HL-60/S4 (cell line): Measurements from ENCODE around the gene NRAS.

Experiments
- in situ Hi-C: fragments of 300-500 bp; cut with MboI; formaldehyde crosslinking; loops from 2 replicates; pipeline ENCODE4 v1.14.3; 2022; ENCODE audit warnings: low sequenced_read_pairs

Gene NRAS

DNA sequence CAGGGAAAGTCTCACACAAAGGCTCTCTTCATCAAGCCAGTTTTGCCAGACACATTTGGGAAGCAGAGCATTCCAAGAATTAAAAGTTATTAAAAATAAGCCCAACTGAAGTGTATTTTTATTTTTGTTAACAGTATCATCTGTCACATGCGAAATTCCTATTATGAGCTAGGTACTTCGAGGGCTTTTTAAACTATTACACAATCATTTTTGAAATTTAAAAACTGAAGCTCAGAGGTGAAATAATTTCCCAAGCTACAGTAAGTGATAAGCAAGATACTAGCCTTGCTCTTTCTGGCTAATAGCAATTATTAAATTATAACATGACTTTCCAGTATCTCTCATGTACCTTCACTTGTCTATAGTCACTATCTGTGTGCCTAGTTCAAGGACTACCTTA is 12.0 kb upstream of the NRAS start:
- in situ Hi-C loops: no loop called here

DNA sequence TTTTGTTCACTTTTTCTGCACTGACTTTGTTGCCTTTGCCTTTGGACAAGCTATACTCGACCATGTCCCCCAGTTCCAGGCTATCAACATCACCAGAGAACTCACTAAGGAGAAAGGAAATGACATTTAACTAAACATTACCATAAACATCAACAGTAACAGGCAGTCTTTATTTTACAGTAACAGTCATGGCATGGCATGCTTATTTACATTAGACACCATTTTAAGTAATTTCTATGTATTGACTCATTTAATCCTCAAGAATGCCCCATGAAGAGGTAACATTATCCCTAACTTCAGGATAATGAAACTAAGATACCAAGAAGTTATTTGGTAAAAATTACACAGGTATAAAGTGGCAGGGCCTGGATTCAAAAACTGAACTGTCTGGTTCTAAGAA is 8.7 kb upstream of the NRAS start:
- in situ Hi-C loops: no loop called here

DNA sequence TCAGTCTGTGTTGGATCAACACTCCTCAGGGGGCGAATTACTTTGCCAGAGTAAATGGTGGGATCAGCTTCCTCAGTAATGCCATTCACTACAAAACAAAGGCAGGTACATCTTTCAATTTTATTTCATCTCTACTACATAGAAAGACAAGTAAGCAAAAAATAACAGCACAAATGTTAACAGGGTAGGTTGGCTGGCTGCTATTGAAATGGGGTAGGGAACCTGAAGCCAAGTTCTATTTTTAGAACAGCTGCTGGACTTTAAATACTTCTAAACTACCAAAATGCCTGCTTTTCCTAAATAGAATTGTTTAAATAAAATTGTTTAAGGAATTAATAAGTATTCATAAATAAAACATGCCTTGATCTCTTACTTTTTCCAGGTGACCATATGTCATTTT is 7.3 kb upstream of the NRAS start:
- in situ Hi-C loops: no loop called here

DNA sequence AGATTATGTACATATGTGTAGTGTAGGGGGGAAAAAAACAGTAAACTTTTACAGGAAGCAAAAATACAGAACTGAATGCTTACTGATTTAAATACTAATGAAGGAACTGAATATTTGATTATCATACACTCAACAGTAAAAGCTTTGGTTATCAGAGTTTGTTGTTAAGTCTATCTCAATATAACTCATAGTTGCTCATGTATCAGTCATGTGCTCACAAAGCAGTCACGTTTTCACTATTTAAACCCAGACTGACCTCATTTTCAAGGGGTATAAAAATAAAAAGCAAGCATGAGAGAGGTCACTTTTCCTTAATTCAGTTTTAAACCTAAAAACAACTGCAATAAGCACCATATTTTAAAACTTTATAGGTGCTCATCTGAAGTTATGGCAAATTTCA is 6.9 kb upstream of the NRAS start:
- in situ Hi-C loops: no loop called here

DNA sequence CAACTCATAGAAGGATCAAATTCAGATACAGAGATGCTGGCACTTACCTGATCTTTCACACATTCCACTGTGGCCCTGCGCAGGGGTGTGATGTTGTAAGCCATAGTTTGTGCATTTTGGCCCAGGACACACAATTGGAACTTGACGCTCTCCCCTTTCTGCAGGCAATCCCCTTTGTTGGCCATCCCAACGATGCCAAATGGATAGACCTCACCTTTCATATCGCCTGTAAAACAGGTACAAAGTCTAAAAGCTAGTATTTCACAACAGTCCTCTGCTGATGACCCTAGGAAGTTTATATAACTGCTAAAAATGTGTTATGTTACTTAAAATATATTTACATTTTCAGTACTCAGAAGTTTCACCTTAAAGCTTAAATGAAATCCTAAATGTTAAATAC is 3.9 kb upstream of the NRAS start:
- in situ Hi-C loops: no loop called here

DNA sequence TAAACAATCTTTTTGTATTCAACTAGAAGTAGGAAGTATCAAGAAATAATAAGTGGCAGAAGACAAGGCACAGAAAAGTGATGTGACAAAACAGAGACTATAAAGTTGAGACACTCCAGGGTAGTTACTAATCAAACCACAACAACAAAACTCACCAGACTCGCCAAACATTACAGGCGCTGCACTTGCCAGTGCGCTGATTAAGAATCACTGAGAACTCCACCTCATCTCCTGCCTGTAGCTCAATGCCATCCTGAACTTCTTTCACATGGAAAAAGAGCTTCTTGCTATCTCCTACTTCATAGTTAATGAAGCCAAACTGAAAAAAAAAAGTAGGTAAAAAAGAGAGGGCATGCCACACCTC is 2.8 kb upstream of the NRAS start:
- in situ Hi-C loops: no loop called here

DNA sequence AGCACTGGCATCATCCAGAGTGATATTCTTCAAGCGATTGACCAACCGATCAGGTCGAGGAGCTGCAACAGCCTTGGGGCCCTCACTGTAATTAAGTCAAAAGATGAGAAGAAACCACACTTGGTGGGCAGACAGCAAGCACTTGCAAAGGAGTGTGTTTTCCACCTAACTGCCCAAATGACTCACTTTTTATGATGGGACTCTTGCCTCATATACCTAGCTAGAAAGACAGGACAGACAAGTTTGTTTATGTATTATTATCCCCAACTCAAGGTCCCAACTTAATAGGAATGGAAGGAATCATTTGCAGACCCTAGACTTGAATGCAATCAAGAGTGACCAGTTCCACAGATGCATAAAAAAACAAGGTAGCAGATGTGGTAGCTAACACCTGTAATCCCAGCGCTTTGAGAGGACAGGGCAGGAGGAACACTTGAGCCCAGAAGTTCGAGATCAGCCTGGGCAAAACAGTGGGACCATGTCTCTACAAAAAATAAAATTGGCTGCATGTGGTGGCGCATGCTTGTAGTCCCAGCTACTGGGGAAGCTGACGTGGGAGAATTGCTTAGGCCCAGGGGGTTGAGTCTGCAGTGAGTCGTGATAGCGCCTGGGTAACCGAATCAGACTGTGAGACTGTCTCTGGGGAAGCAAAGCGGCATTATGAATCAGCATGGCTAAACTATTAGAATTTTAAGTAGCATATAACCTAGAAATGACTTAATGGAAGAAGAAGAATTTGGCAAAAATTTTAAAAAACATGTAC is 2.3 kb upstream of the NRAS start:
- in situ Hi-C loops: no loop called here

DNA sequence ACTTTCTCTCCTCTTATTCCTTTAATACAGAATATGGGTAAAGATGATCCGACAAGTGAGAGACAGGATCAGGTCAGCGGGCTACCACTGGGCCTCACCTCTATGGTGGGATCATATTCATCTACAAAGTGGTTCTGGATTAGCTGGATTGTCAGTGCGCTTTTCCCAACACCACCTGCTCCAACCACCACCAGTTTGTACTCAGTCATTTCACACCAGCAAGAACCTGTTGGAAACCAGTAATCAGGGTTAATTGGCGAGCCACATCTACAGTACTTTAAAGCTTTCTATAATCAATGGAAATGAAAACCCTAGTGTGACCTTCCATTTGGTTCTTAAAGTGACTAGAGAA is 643 bp downstream of the NRAS start:
- in situ Hi-C loops: no loop called here

DNA sequence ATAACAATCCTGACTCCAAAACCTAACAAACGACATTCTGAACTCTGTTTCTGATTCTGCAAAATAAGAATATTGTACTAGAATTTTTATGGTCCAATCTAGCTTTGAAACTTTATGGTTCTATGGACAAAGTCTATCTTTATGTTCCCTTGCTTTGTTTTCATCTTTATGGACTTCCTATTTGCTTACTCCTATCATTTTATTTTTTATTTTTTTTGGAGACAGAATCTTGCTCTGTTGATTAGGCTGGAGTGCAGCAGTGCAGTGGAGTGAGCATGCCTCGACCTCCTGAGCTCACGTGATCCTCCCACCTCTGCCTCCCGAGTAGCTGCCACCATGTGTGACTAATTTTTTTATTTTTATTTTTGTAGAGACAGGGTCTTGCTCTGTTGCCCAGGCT is 3.6 kb downstream of the NRAS start:
- in situ Hi-C loops: no loop called here

DNA sequence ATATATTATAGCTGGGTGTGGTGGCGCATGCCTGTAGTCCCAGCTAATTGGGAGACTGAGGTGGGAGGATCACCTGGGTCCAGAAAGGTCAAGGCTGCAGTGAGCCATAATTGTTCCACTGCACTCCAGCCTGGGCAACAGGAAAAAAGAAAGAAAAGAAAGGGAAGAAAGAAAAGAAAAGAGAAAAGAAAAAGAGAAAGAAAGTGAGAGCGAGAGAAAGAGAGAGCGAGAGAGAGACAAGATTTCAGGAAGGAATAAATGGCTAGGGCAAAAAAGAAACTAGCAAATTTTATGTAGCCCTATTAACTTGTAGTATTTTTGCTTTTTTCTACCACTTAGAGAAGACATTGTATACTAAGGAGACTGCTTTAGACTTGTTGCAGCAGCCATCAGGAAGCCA is 6.2 kb downstream of the NRAS start:
- in situ Hi-C loops: no loop called here

DNA sequence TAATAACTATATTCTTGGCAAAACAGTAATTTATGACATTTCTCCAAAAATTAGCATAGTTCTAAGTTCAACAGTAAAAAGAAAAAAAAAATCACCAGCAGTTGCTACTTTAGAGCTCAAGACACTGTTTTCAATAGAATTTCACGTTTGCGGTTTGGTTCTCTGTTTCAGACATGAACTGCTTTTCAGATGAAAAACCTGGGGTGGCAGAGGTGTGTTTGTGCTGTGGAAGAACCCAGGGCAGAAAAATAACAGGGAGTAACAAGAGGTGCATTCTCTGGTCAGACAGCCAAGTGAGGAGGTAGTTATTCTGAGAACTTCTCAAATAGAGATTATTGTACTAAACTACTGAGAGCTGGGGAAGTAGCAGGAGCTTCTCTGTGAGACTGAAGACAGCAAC is 9.0 kb downstream of the NRAS start:
- in situ Hi-C loops: no loop called here

DNA sequence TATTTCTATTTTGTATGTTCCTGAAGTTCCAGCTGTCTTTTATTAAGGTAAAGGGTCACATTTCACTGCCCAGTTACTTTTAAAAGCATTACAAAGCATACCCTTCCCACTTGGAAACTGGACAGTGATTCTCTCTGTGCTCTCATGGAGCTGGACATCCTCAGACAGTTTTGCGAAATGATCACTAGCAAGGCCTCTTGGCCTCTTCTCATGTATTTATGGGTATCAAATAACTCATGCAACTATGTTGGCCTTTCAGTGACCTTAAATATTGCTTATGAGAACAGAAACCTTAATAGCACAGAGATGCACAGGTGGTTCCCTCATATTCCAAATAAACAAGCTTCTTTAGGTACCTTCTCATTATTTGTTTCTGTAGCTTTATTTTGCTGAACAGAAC is 13.3 kb downstream of the NRAS start:
- in situ Hi-C loops: no loop called here

DNA sequence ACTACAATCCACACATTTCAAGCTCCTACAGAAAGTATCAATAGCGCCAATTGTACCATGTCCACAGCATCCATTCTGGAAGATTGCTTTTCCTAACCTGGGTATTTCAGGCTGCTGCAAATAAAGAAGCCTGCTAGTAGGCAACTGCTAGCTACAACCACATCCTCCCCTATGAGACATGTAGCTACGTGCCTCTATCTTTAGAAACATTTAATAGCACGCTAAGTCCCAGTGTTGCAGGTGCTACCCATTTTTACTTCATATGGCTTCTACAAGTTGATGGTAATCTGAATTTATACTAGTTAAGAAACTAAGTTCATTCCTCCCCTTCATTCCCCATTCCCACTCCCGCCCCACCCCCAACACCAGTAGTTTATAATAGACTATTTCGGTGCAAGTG is 13.8 kb downstream of the NRAS start:
- in situ Hi-C loops: no loop called here

DNA sequence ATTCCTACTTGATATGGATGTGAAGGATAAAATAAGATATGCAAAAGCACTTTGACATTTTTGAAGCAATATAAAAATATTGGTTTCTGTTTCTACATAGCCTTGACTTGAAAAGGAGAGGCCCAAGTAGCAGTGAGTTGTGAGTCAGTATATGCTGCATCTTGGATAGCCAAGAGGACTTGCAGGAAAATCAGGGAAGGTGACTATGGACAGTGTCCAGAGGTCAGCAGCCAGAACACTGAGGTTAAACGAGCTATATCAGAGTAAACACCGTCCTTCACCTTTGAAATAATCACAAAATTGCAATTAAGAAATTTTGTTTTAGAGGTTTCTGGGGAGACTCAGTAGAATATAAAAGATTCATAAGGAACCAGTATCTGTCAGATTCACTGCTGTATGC is 14.6 kb downstream of the NRAS start:
- in situ Hi-C loops: no loop called here

DNA sequence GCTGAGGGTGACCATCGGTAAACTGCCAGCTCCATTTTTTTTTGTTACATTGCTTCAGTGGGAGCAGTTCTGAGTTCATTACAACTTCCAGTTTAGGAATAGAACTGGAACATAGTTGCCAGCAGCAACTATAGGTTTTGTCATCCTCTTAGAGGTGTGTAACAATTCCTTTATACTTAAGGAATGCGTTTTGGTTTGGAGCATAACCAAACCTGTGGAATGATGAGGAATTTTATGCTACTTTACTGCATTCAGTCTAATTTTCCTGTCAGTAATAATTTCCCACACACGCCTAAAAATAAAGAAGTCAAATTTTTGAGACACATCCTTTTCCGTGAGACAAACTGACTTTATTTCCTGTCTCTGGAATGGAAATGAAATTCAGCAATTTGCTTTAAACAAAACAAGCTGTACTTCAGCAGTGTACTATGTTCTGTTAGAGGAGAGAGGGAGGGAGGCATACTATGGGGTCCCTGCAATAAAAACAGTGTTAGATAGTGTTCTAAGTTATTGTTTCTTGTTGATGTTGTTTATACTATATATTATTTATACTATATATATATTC is 16.5 kb downstream of the NRAS start:
- in situ Hi-C loops: no loop called here

DNA sequence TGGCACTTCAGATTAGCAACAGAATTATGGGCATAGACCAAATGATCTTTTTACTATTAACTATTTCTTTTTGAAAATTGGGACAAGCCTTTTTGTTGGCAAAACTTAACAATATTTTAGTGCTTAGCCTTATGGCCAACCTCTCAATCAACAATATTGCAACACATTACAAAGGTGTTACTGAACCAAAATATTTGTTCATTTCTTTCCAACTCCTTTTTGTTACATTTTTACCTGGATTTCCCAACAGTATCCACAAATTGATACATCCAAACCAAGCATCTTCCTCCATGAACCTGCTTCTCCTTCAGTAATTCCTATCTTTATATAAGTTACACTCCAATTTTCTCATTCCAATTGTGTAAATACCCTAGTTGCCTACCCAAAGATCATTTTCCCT is 19.8 kb downstream of the NRAS start:
- in situ Hi-C loops: no loop called here

DNA sequence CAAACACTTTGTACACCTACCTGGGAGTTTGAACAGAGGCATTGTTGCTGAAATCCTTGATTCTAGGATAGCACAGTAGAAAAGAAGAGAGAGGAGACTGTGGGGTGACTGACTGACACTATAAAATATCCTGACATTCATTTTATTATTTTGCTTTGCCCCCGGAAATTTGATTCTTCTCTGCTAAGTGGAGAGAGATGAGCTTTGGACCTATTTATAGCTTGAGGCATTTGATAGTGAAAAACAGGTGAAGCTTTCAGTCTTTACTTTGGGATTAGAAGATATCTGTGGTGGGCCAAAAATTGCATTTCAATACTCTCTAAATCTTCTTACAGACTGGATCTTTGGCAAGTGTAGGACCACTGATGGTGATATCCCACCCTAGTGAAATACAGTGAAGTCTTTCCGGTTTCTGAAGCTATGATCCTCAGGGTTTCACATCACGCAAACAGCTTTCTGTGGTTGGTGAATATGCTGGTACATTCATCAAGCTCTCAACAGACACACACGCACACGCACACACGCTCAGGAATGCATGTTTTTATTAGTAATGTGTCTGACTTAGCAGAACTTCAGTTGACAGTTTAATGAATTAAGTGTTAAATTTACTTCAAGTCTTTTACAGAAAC is 21.0 kb downstream of the NRAS start, which contains the start of gene AMPD1:
Gene AMPD1 (minus strand): TSS at position 117 of the 629 bp plus-strand sequence. CDS start 75 bp downstream, at position 42.
- in situ Hi-C loops: no loop called here

DNA sequence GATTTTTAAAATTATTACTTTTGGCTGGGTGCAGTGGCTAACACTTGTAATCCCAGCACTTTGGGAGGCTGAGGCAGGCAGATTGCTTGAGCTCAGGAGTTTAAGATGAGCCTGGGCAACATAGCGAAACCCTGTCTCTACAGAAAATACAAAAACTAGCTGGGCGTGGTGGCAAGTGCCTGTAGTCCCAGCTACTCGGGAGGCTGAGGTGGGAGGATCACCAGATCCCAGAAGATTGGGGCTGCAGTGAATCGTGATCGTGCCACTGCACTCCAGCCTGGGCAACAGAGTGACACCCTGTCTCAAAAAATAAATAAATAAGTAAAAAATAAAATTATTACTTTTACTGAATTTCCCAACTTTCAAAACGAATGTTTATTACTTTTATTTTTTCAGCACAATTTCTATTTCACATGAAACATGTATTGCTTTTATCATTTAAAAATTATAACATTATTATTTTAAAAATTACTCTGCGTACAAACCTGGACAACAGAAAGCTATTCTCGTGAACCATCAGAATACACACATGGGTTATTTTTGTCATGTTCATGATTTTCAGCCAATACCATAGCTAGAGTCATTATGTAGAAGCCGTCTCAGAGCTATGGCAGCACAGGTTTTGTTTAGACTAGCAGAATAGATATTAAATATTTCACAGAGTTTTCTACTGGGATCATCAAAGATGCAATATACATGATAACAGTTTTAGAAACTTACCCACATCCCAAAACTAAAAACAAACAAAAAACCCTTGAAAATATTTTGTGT is 21.8 kb downstream of the NRAS start:
- in situ Hi-C loops: no loop called here

DNA sequence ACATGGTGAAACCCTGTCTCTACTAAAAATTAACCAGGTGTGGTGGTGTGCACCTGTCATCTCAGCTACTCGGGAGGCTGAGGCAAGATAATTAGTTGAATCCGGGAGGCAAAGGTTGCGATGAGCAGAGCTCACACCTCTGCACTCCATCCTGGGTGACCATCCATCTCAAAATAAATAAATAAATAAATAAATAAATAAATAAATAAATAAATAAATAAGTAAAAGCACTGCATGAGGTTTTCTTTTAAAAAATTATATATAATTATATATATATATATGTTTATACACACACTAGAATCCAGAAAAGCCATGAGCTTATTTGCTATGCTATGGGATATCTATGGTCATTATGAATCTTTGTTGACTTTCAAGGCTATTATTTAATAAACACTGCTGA is 23.6 kb downstream of the NRAS start:
- in situ Hi-C loops: no loop called here

DNA sequence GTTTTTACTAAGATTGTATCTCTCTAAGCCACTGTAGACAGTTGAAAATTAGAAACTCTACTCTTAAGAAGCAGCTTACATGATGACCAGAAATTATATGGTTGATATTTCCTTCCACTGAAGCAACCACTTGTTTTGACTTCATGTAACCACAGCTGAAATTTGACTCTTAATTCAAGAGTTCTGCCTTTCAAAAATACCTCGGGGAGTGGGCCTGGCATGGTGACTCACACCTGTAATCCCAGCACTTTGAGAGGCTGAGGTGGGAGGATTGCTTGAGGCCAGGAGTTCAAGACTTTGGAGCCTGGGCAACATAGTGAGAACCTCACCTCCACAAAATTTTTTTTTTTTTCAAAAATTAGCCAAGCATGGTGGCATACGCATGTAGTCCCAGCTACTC is 25.5 kb downstream of the NRAS start:
- in situ Hi-C loops: no loop called here

DNA sequence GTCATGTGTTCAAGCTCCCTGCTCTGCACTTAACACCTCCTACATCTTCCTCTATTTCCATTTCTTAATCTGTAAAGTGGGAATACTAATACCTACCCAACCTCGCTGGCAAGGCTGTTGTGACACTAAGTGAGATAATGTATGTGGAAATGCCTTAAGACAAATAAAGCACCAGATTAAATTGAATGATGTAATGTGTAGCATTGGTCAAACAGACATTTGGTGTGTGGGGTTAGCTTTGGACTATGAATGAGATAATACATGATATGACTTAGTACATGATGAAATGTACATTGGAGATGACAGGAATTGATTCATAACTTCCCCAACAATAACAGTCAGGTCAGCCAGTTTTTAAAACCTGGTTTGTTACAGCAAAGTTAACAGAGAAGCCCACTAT is 26.4 kb downstream of the NRAS start:
- in situ Hi-C loops: no loop called here

DNA sequence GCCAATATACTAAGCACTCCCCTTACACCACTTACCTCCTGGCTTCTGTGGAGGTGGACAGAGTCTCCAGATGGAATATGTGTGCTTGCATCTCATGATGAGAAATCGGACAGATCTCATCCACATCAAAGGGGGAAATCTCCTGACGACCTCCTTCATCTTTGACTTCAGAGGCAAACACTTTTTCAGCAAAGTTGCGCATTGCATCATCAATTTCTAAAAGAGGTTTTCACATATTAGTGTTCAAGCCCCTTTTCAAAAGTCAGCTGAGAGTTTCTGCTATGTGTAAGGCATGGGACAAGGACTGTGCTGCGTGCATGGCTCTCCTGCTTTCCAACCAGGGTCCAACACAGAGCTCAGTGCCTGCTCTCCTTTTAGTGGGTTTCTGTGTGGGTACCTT is 28.0 kb downstream of the NRAS start:
- in situ Hi-C loops: no loop called here
